GM18867 (cell line): ENCODE results near the gene OR11H12.
"Not testable (repeated sequence)": the region's sequence is repeated elsewhere in the genome, so short reads cannot be mapped to it uniquely, and the experiment has no call there.

ENCODE experiments used
- ATAC-seq: cut with Tn5 transposase; IDR thresholded peaks from one replicate; pipeline ENCODE4 v1.9.1; 2021; ENCODE audit warnings: mild to moderate bottlenecking, moderate library complexity; ENCODE audit not compliant: unreplicated experiment

OR11H12 gene, protein sequence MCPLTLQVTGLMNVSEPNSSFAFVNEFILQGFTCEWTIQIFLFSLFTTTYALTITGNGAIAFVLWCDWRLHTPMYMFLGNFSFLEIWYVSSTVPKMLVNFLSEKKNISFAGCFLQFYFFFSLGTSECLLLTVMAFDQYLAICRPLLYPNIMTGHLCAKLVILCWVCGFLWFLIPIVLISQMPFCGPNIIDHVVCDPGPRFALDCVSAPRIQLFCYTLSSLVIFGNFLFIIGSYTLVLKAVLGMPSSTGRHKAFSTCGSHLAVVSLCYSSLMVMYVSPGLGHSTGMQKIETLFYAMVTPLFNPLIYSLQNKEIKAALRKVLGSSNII

DNA sequence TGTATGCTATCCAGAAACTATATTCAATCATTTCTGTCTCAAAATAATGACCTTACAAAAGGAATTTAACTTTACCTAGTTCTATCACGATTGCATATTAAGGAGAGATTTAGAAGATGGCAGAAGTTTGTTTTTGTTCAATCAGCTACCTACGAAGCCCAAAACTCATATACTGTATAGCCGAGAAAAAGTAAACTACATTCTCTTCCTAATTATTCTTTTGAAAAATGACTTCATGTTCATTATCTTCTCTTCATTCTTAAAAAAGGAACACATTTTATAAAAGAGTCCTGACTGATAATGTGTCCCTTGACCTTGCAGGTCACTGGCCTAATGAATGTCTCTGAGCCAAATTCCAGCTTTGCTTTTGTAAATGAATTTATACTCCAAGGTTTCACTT lies at the start of gene OR11H12:
TSS of gene OR11H12 (plus strand) at position 301 of the 400 bp plus-strand sequence. CDS start at position 301, 0 bp downstream.
- not testable (repeated sequence) for ATAC-seq

DNA sequence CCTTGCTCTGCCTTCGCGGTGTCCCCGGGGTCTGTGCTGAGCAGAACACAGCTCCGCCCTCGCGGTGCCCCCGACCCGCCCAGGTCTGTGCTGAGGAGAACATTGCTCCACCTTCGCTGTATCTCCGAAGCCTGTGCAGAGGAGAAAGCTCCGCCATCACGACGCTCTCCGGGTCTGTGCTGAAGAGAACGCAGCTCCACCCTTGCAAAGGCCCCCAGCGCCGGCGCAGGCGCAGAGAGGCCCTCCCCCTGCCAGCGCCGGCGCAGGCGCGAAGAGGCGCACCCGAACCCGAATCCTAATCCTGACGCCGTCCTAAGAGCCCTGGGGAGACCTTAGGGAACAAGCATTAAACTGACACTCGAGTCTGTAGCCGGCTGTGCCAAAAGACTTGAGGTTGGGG lies 18.0 kb upstream of the OR11H12 start:
- not testable (repeated sequence) for ATAC-seq

DNA sequence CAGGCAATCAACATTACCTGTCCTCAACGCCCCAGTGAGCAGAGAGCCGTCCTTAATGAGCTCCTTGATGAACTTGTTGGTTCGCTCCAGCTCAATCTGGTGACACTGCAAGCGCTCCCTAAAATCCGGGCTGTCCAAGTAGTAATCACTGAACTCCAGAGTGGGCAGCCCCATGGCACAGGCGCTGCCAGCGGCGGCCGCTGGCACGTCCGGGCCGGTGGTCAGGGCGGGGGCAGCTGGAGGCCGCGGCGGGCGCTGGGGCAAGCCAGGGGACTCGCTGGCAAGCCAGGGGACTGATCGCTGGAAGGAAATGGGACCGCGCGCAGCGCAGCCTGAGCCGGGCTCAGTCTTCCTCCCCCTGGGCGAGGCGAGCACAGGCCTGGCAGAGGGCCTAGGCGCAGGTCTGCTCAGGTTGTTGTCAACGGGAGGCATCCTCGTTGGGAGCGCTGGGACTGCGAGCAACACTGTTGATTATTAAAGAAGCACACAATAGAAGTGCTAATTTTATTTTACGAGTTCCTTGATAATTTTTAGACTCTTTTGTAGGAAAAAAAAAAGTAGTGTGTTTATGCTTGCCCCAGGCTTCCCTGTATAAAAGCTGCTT lies 25.8 kb downstream of the OR11H12 start:
- ATAC-seq: not testable (repeated sequence)

DNA sequence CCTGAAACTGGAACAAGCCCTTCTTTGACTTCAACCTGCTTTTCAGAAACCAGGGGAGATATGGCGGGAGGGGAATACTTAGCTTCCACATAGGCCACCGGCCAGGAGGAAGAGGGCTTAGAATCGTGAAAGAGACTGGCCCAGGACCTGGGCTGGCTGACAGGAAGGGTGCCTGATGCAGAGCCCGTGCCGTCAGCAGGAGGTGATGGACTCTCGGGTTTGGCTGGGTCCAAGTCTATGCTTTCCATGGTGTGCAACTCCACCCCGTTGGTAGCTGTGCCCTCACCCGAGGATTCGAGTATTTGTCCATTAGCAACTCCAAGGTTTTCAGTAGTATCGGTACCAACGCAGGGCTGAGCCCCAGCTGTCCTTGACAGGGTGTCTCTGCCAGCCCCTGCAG lies 35.1 kb downstream of the OR11H12 start:
- not testable (repeated sequence) for ATAC-seq

DNA sequence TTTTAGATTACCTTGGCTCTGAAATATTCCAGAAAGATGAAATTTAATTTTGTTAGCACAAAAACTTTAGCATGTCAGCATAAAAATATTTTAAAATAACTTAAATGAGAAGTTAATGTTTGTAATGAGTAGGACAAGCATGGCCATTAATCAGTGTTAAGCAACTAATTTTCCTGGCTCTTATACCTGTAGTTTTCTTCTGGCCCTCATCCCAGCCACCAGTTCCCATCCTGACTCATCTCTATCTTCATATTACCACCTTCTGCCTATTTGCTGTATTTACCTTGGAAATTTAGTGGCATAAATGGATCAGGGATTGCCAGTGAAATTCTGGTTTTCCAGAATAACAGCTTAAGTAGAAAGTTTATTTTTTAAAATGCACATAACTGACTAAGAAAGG lies 37.1 kb downstream of the OR11H12 start:
- ATAC-seq: not testable (repeated sequence)

DNA sequence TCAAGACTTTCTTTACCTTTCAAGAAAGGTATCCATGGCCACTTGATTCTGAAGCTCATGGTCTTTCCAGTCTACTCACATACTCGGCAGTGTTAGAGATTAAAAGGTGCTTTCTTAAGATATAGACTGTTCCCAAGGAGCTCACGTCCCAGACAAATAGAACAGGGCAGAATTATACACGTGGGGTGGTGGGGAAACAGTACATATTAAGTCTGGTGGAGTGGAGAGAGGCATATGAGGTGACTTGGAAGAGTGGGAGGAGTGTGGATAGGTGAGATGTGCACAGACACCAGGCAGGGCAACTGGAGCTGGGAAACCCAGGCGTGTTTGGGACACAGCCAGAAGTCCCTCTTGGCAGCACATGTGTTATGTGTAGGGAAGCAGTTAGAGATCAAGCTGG lies 37.9 kb downstream of the OR11H12 start:
- ATAC-seq: not testable (repeated sequence)

DNA sequence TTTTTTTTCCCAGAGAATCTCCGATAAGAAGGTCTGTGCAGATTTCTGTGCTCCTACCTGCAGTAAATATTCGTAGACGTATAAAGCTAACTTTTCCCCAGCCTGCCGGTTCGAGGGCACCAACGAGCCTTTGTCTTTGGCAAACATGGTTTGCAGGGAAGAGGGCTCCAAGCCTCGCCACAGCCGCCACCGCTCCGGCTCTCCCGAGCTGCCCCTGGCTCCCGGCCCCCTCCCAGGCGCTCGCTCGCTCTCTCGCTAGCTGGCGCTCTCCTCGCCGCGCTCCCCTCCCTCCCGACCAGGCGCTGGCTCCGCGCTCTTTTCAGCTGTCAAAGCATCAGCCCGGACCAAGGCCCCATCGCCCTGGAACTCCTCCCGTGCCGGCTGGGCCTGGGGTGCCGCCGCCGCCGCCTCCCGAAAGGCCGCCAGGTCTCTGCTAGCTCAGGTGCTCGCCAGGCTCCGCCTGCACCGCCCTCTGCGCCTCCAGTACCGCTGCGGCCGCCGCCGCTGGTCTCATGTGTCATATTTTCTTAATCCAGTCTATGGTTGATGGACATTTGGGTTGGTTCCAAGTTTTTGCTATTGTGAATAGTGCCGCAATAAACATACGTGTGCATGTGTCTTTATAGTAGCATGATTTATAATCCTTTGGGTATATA lies 45.3 kb downstream of the OR11H12 start:
- not testable (repeated sequence) for ATAC-seq
